ENCODE data around the gene POTEF.
"Not testable (repeated sequence)": the region's sequence is repeated elsewhere in the genome, so short reads cannot be mapped to it uniquely, and the experiment has no call there.

DNA sequence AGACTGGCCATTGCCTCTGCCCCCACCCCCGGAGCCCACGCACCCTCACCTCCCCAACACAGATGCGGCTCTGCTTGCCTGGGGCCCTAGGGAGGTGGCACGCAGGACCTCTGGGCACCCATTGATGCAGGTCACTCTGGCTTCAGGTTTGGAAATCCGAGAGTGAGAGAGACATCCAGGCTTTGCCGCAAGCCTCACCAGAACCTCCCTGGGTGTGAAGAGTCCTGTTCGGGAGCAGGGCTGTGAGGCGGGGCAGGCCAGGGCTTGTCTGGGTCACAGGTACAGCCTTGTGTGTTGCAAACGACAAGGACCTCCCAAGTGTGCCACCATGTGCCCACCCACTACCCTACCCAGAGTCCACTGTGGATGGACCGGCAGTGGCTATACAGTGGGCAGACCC, 7.5 kb upstream of the POTEF start:
- TF ChIP-seq EZH2 (IDR thresholded peaks at IDR 0.05; ENCODE audit: borderline replicate concordance, low read depth, low read length, severe bottlenecking); CTCF (IDR thresholded peaks at IDR 0.05; ENCODE audit: extremely low read depth in 1 of 2, insufficient read depth in 1 of 2, low read depth in 1 of 2, low read length in 2 of 2); MAX (IDR thresholded peaks at IDR 0.05; ENCODE audit: insufficient read depth, insufficient read length); POLR2AphosphoS5 (IDR thresholded peaks at IDR 0.05; ENCODE audit: insufficient read depth, low read depth, low read length); POLR2A (IDR thresholded peaks at IDR 0.05; ENCODE audit: low read depth, low read length); MYC (IDR thresholded peaks at IDR 0.05; ENCODE audit: low read depth, low read length); JUN (IDR thresholded peaks at IDR 0.05; ENCODE audit: borderline replicate concordance, insufficient read depth, insufficient read length, low read depth): not testable (repeated sequence)
